NCI-H1436 (cell line): ENCODE results near the gene INVS.
"Not testable (repeated sequence)": the region's sequence is repeated elsewhere in the genome, so short reads cannot be mapped to it uniquely, and the experiment has no call there.

ENCODE experiments used
- DNase-seq: peaks from one replicate; lab custom pipeline; 2025; lab: John Stamatoyannopoulos, UW

INVS gene

GRCh38 chr9:100197553-100197952, 98.5 kb downstream of the INVS start:
- no peak for DNase-seq

- no peak for DNase-seq
Measured at GRCh38 chr9:100202806-100203205, 103.8 kb downstream of the INVS start.

GRCh38 chr9:100204796-100205195, 105.8 kb downstream of the INVS start:
- DNase-seq: no peak

DNA sequence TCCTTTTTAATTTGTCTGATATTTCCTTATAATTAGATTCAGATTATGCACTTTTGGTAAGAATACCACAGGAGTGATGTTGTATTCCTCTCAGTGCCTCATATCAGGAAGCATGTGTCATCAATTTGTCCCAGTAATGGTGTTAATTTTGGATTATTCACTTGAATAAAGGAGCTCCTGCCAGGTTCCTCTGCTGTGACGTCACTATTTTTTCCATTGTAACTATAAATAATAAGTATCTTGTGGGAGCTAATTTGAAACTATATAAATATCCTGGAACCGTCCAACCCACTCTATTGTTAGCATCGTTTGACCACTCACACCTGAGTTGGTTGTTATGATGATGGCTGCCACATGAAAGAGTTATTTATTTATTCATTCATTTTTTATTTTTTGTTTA, 107.9 kb downstream of the INVS start:
- DNase-seq: no peak

- no peak for DNase-seq
Measured at GRCh38 chr9:100208673-100209072, 109.6 kb downstream of the INVS start.

DNA sequence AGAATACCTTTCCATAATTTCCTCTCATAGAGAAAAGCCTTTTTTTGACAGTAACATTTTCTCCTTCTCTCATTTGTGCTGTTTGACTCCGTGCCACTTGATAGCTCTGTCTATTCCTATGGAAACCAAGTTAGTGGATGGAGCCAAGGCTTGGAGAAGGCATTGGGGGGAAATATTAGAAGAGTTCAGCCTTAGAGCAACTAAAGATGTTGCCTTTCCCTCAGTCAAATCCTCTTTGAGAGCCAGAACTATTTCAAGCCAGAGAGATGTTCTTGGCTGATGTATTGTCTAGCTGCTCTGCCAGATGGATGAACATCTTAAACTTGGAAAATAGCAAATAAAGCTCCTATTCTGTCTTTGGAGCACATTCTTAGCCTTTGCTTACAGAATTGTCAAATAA, 112.4 kb downstream of the INVS start:
- no peak for DNase-seq

GRCh38 chr9:100213730-100214477, 114.9 kb downstream of the INVS start:
- no peak for DNase-seq

DNA sequence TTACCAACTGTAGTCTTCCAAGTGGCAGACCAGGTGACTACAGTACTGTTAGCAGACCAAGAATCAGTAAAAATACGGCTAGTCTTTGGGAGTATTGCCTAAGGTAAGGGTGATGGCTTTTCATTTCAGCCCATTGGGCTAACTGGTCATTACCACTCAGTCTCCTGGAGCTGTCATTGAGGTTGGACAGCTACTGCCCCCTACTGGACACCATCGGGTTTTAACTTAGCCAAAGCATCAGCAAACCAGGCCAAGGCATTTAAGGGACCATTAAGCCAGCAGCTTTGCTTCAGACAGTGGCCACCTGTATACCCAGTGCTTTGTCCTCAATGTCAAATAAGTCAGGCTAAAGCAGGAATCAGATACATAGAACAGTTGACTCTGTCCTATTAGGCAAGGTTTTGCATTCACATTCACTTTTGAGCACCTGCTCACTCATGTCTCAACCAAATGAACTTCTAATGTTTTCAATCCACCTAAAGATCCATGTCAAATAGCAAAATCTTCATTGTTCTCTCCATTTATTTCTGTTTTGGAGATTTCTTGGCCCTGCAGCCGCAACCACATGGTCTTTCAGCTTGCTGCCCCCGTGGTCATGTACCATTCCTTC, 117.2 kb downstream of the INVS start:
- no peak for DNase-seq

DNA sequence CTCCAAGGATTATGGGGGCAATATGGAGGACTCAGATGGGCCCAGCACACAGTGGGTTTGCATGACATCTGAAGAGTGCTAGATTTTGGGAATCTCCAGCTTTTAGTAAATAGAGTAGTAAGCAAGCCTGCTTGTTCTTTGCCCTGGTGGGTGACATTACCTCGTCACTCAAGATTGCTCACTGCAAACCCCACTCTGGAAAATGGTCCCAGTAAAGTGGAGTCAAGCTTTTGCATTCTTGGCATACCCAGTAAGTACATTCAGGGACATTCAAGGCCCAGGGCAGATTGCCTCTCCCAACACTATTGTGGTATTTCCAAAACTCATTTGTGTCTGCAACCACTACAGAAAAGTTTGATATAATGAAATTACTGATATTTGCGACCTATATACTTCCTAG, 118.5 kb downstream of the INVS start:
- DNase-seq: no peak

DNA sequence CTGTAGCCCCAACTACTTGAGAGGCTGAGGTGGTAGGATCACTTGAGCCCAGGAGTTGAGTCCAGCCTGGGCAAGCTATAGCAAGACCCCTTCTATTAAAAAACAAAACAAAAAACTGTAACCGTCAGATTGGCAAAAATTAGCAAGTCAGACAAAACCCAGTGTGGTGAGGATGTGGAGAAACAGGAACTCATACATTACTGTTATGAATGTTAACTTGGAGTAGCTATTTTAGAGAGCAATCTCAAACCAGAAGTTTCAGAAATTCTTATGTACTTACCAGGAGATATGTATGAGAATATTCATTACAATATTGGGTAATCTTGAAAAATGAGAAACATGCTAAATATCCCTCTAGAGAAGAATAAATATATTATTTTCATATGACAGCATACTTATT, 120.3 kb downstream of the INVS start:
- DNase-seq: no peak

- DNase-seq: no peak
Measured at GRCh38 chr9:100220936-100221335, 121.9 kb downstream of the INVS start.

GRCh38 chr9:100221538-100221937, 122.5 kb downstream of the INVS start:
- no peak for DNase-seq

DNA sequence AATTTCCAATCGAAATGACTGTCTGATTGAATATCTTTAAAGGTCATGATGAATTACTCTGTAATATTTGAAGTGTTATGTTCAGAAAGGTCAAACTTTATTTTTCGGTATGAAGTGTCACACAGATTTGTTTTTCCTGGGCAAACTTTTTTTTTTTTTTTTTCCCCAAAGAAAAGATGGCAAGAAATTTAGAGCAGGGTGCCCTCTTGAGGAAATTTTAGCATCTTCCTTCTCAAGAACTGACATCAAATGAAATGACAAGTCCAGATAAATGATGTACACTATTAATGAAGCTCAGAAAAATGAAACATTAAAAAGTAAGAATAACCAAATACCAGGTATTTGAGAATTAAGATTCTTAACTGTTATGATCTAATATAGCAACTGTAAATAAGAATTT, 123.6 kb downstream of the INVS start:
- no peak for DNase-seq

DNA sequence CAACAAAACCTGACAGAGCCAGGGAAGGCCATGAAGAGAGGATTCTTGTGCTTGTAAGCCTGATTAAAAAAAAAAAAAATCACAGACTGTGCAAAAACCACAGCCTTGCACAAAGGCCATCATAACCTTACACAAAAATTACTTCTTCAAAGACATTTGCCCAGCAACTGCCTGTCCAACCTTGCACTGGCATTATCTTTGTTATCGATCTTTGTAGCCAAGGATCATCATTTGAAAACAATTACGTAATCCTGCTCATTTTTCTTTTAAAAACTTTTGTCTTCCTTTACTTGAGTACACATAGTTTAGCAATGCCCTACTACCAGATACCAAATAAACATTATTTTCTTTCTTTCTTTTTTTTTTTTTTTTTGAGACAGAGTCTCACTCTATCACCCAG, 128.6 kb downstream of the INVS start:
- DNase-seq: no peak

DNA sequence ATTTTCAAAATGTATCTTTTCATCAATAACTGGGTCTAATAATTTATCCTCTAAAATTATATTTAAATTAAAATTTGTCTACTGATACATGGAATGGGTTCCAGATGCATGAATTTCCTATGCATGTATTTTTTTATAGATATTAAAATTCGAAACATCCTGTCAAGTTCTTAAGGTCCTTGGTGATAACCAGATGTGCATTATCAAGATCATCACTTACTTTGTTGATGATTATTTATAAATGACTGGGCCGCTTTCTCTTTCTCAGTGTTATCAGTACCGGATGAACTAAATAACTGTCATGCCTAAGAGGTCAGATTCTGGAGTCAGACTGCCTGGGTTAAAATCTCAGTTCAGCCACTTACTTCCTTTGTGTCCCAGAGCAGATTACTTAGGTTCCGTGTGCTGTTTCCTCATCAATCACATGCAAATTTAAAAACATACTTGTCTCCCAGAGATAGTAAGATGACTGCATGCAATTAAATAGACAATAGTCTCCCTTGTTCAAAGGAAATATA, 129.4 kb downstream of the INVS start:
- DNase-seq: no peak

DNA sequence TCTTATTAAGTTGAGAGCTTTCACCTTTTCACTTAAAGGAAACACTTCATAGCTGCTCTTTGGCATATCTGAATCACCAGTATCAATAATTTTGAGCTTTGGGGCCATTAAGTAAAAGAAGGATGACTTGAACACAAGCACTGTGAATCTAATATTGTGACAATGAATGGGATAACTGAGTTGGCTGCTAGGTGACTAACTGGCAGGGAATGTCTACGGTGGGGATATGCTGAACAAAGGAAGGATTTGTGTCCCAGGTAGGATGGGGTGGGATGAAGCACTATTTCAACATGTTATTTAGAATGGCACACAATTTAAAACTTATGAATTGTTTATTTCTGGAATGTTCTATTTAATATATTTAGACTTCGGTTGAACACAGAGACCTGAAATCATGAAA, 130.1 kb downstream of the INVS start:
- no peak for DNase-seq

- DNase-seq: no peak
Measured at GRCh38 chr9:100229561-100229960, 130.5 kb downstream of the INVS start.

DNA sequence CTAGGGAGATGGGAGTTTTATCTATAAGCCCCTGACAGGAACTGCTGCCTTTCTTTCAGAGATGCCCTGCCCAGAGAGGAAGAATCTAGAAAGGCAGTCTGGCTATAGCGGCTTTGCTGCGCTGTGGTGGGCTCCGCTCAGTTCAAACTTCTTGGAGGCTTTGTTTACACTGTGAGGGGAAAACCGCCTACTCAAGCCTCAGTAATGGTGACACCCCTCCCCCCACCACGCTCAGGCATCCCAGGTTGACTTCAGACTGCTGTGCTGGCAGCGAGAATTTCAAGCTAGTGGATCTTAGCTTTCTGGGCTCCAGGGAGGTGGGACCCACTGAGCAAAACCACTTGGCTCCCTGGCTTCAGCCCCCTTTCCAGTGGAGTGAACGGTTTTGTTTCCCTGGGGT, 137.9 kb downstream of the INVS start:
- DNase-seq: not testable (repeated sequence)

DNA sequence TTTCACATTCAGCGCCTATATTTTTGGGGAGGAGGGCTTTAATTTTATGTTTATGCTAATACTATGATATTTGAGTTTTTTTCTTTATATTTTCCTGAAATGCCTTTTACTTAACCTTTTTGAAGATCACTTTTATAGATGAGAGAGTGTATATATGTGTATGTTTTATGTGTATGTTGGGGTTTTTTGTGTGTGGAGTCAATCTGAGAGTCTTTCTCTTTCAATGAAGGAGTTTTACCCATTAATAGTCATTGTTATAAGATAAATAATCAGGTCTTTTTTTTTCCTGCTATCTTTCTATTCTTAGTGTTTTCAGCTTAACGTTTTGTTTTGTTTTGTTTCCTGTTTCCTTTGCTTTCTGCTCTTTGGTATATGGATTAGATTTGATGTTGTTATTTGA, 141.5 kb downstream of the INVS start:
- DNase-seq: no peak

DNA sequence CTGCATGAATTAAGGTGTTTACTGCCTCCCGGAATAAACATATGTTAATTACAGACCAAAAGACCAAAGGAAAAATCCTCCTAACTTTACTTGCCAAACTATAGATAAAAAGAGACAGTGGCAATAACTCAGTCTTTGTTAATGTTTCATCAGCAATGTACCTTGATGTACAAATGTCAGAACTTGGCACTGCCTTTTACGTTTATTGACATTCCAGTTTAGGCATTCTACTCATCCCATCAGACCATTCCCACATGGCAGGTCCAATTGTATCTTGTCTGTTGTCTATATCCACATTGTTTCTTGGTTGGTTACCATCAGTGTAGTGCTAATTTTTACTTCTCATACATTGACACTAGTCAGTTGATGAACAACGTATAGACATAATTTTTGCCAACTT, 168.2 kb downstream of the INVS start:
- no peak for DNase-seq

DNA sequence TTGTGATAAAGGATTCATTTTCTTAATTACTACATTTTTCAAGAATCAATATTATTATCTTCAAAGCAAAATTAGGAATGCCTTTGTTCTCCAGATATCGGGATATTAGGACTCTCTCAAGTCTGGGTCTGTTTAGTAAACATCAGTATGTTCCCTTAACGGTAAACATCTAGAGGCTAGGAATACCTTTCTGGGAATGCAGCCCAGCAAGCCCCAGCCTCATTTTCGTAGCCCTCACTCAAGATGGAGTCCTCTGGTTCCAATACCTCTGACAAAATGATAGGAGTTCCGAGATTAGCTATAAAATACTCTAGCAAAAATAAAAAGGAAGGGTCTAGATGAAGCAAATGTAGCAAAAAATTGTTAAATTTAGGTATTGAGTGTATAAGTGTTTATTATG, 169.2 kb downstream of the INVS start:
- DNase-seq: no peak

- DNase-seq: no peak
Measured at GRCh38 chr9:100269656-100270055, 170.6 kb downstream of the INVS start.

- no peak for DNase-seq
Measured at GRCh38 chr9:100277166-100277979, 178.3 kb downstream of the INVS start.
